ENCODE data around the gene INTS14. TPM values are rescaled to one million over a fixed set of nuclear protein-coding genes. Genes with fewer than 3 reads are reported as not detected.

INTS14 gene
- total RNA-seq, 2 experiments from 2014 or later, result 20.6 to 25.1 TPM

DNA sequence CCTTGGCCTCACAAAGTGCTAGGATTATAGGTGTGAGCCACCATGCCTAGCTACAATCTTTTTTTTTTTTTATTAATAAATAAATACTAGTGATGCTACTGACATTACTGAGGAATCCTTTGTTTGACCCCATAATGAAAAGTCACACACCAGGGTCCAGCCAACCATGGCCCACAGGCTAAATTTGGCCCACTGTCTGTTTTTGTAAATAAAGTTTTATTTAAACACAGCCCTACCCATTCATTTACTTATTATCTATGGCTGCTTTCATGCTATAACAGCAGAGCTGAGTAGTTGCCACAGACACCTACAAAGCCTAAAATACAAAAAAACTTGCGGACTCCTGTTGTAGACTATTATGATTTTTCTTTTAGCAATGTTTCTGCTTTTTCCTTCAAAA lies 7.4 kb downstream of the INTS14 start:
- H3K27me3 ChIP-seq (ENCODE audit: control insufficient read depth in 1 of 2, insufficient read depth in 2 of 2, low read length in 2 of 2), result no peaks in the 10 kb centered on the region
- H3K4me3 Mint-ChIP-seq, result no peak overlapping the region
- CTCF ChIA-PET, result no interaction called here
- peaks cover 7% of the 10 kb centered on the region for H3K4me1 Mint-ChIP-seq (ENCODE audit: low read depth)
- peaks cover 67% of the 10 kb centered on the region for H3K36me3 Mint-ChIP-seq (ENCODE audit: low read depth)
- no peak overlapping the region for H3K4me3 ChIP-seq (ENCODE audit: low read length)
- no peaks in the 10 kb centered on the region for H3K9me3 Mint-ChIP-seq
- no peaks in the 10 kb centered on the region for H3K4me1 ChIP-seq (ENCODE audit: insufficient read depth, low read length)
- no peak overlapping the region for H3K27ac ChIP-seq (ENCODE audit: low read depth in 1 of 2, low read length in 2 of 2)
- ATAC-seq (ENCODE audit: poor library complexity) (no peak), DNase-seq (no peak)
- POLR2A ChIA-PET, result no interaction called here
- TF ChIP-seq, protein P1, sequence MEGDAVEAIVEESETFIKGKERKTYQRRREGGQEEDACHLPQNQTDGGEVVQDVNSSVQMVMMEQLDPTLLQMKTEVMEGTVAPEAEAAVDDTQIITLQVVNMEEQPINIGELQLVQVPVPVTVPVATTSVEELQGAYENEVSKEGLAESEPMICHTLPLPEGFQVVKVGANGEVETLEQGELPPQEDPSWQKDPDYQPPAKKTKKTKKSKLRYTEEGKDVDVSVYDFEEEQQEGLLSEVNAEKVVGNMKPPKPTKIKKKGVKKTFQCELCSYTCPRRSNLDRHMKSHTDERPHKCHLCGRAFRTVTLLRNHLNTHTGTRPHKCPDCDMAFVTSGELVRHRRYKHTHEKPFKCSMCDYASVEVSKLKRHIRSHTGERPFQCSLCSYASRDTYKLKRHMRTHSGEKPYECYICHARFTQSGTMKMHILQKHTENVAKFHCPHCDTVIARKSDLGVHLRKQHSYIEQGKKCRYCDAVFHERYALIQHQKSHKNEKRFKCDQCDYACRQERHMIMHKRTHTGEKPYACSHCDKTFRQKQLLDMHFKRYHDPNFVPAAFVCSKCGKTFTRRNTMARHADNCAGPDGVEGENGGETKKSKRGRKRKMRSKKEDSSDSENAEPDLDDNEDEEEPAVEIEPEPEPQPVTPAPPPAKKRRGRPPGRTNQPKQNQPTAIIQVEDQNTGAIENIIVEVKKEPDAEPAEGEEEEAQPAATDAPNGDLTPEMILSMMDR (IDR thresholded peaks at IDR 0.05), result no peak
- no peaks in the 10 kb centered on the region for H3K9me3 ChIP-seq (ENCODE audit: control insufficient read depth in 1 of 2, insufficient read depth in 1 of 2, low read length in 2 of 2)
- intact Hi-C loops (cut with DNase I, micrococcal nuclease), result no loop called here
- H3K27me3 Mint-ChIP-seq, result no peaks in the 10 kb centered on the region
- H3K27ac Mint-ChIP-seq, result no peak overlapping the region
- H3K36me3 ChIP-seq (ENCODE audit: insufficient read depth, low read length), result peaks cover 49% of the 10 kb centered on the region

DNA sequence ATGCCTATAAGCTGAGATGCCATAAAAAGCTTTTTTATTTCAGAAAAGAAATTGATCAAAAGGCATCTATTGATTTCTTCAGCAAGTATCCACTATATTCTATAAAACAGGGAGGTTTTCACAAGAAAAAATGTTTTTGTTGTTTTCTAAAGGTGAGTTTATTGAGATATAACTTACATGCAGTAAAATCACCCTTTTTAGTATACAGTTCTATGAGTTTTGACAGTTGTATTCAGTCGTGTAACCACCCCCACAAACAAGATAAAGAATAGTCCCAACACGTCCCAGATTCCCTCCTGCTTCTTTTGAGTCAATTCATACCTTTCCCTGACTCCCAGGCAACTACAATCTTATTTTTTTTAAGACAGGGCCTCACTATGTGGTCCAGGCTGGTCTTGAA lies 7.8 kb downstream of the INTS14 start:
- H3K27me3 ChIP-seq (ENCODE audit: control insufficient read depth in 1 of 2, insufficient read depth in 2 of 2, low read length in 2 of 2), result no peaks in the 10 kb centered on the region
- Mint-ChIP-seq H3K27ac (no peak overlapping the region), H3K27me3 (no peaks in the 10 kb centered on the region), H3K4me3 (no peak overlapping the region), H3K36me3 (ENCODE audit: low read depth) (peaks cover 71% of the 10 kb centered on the region), H3K4me1 (ENCODE audit: low read depth) (peaks cover 5% of the 10 kb centered on the region), H3K9me3 (no peaks in the 10 kb centered on the region)
- intact Hi-C loops (cut with DNase I, micrococcal nuclease), result no loop called here
- ATAC-seq (ENCODE audit: poor library complexity), result no peak
- no peak overlapping the region for H3K27ac ChIP-seq (ENCODE audit: low read depth in 1 of 2, low read length in 2 of 2)
- TF ChIP-seq, protein P1 (IDR thresholded peaks at IDR 0.05), result no peak
- no peaks in the 10 kb centered on the region for H3K9me3 ChIP-seq (ENCODE audit: control insufficient read depth in 1 of 2, insufficient read depth in 1 of 2, low read length in 2 of 2)
- no peak overlapping the region for H3K4me3 ChIP-seq (ENCODE audit: low read length)
- POLR2A ChIA-PET, result no interaction called here
- DNase-seq, result no peak
- H3K4me1 ChIP-seq (ENCODE audit: insufficient read depth, low read length), result no peaks in the 10 kb centered on the region
- CTCF ChIA-PET, result interaction anchor here (1.1 kb wide), 1 partner anchor 8 kb away, joined by 4 read pairs; the partner anchor contains the start of gene INTS14
- H3K36me3 ChIP-seq (ENCODE audit: insufficient read depth, low read length), result peaks cover 53% of the 10 kb centered on the region

DNA sequence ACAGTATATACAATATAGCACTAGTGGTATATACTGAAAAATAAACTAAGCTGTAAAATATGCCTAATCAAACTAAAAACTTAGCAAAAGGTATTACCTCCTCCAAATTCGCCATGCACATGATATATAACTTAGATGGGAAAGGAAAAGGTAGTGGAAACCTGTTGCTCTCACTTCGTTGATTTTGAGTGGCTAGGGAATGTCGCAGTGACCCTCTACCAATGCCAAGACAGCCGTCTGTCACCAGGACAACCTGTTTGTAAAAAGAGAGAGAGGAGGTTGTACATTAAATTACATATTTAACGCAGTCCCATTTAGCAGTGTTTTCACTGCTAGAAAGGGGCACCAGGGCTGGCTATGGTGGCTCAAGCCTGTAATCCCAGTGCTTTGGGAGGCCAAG lies 11.3 kb downstream of the INTS14 start:
- ChIA-PET POLR2A (interaction anchor here (1.2 kb wide), 1 partner anchor 12 kb away, joined by 3 read pairs; the partner anchor contains the start of gene INTS14), CTCF (no interaction called here)
- Histone ChIP-seq H3K4me3 (ENCODE audit: low read length) (no peak overlapping the region), H3K27me3 (ENCODE audit: control insufficient read depth in 1 of 2, insufficient read depth in 2 of 2, low read length in 2 of 2) (no peaks in the 10 kb centered on the region), H3K4me1 (ENCODE audit: insufficient read depth, low read length) (no peaks in the 10 kb centered on the region), H3K36me3 (ENCODE audit: insufficient read depth, low read length) (peaks cover 70% of the 10 kb centered on the region), H3K9me3 (ENCODE audit: control insufficient read depth in 1 of 2, insufficient read depth in 1 of 2, low read length in 2 of 2) (no peaks in the 10 kb centered on the region), H3K27ac (ENCODE audit: low read depth in 1 of 2, low read length in 2 of 2) (no peak overlapping the region)
- TF ChIP-seq, protein P1 (IDR thresholded peaks at IDR 0.05), result no peak
- Mint-ChIP-seq H3K4me1 (ENCODE audit: low read depth) (no peaks in the 10 kb centered on the region), H3K36me3 (ENCODE audit: low read depth) (peaks cover 86% of the 10 kb centered on the region), H3K4me3 (no peak overlapping the region), H3K27ac (no peak overlapping the region), H3K27me3 (no peaks in the 10 kb centered on the region), H3K9me3 (no peaks in the 10 kb centered on the region)
- DNase-seq (no peak), ATAC-seq (ENCODE audit: poor library complexity) (no peak)
- intact Hi-C loops (cut with DNase I, micrococcal nuclease), result loop anchor here in 1 of 2 experiments (10.0 kb wide), 1 partner anchor 685 kb away; no protein-coding TSS in a partner anchor
